ENCODE results near the gene UPK1B. TPM values are rescaled to one million over a fixed set of nuclear protein-coding genes. Genes with fewer than 3 reads are reported as not detected.

UPK1B gene
- total RNA-seq, 2 donors from 2014 or later, result 1.8 TPM; not detected in 1

DNA sequence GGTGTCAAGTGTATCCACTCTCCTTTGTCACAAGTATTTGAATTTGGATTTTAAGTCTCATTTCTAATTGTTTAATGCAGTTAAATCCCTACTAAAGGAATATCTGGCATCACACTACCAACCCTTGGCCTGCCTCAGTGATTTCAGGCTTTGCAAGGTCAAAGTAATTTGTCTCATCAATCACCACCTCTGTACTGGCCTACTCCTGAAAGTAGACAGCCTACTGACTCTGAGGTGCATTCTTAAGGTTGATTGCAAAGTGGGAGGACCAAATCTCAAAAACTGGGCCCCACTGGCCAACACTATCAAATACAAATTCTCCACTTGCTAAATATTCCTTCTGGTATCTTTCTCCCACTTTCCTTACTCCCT is 28.3 kb upstream of the UPK1B start:
- TF ChIP-seq, protein P1, sequence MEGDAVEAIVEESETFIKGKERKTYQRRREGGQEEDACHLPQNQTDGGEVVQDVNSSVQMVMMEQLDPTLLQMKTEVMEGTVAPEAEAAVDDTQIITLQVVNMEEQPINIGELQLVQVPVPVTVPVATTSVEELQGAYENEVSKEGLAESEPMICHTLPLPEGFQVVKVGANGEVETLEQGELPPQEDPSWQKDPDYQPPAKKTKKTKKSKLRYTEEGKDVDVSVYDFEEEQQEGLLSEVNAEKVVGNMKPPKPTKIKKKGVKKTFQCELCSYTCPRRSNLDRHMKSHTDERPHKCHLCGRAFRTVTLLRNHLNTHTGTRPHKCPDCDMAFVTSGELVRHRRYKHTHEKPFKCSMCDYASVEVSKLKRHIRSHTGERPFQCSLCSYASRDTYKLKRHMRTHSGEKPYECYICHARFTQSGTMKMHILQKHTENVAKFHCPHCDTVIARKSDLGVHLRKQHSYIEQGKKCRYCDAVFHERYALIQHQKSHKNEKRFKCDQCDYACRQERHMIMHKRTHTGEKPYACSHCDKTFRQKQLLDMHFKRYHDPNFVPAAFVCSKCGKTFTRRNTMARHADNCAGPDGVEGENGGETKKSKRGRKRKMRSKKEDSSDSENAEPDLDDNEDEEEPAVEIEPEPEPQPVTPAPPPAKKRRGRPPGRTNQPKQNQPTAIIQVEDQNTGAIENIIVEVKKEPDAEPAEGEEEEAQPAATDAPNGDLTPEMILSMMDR (IDR thresholded peaks at IDR 0.05), result no peak
- Histone ChIP-seq H3K4me3 (no peak overlapping the region), H3K27ac (no peak overlapping the region), H3K27me3 (replicated peaks; ENCODE audit: insufficient read depth) (no peaks in the 10 kb centered on the region), H3K4me1 (ENCODE audit: control insufficient read depth in 1 of 2, low read depth in 2 of 2) (no peaks in the 10 kb centered on the region), H3K36me3 (no peaks in the 10 kb centered on the region), H3K9me3 (no peaks in the 10 kb centered on the region)
- DNase-seq (ENCODE audit: low spot score), result no peak
- ATAC-seq (ENCODE audit: insufficient number of reproducible peaks, low FRiP score, low read depth), result no peak

DNA sequence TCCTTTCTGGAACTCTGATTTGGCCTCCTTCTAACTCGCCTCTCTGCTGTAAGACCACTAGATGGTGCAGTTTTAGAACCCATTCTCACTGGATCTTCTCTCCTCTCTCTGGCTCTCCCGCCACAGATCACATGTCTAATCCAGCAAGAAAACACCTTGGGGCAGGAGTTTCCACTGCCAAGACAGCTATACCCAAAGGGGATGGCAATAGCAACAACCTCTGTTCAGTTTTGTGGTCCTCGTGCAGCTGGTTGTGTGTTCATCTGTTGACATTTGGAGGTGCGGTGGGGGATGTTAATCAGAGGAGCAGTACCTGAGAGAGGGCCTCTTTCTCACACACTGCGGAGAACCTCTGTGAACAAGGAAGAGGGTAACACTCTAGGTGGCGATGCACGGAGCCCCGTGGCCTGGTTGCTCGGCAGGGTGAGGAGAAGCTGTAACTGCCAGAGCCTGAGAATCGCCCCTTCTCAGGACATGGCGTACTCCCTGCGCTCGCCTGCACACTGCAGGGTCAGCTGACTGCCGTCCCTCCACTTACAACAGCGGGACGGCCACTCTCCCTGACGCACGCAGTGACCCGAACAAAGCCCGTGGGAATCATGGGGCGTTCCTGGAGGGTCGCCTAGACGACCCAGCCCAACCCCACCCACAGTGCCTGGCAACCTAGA is 27.8 kb upstream of the UPK1B start, which contains the start of gene TEX55:
TEX55 (plus strand) TSS at position 666 of the 668 bp plus-strand sequence. CDS start 25 bp downstream, outside the sequence.
- Histone ChIP-seq H3K27ac (no peak within 1 kb of the TSS), H3K27me3 (replicated peaks; ENCODE audit: insufficient read depth) (no peaks in the 10 kb centered on the region), H3K4me1 (ENCODE audit: control insufficient read depth in 1 of 2, low read depth in 2 of 2) (no peaks in the 10 kb centered on the region), H3K9me3 (no peaks in the 10 kb centered on the region), H3K4me3 (no peak within 1 kb of the TSS), H3K36me3 (no peaks in the 10 kb centered on the region)
- ATAC-seq (ENCODE audit: insufficient number of reproducible peaks, low FRiP score, low read depth), result no peak
- DNase-seq (ENCODE audit: low spot score), result no peak
- TF ChIP-seq, protein P1 (IDR thresholded peaks at IDR 0.05), result peak; percentile 11

DNA sequence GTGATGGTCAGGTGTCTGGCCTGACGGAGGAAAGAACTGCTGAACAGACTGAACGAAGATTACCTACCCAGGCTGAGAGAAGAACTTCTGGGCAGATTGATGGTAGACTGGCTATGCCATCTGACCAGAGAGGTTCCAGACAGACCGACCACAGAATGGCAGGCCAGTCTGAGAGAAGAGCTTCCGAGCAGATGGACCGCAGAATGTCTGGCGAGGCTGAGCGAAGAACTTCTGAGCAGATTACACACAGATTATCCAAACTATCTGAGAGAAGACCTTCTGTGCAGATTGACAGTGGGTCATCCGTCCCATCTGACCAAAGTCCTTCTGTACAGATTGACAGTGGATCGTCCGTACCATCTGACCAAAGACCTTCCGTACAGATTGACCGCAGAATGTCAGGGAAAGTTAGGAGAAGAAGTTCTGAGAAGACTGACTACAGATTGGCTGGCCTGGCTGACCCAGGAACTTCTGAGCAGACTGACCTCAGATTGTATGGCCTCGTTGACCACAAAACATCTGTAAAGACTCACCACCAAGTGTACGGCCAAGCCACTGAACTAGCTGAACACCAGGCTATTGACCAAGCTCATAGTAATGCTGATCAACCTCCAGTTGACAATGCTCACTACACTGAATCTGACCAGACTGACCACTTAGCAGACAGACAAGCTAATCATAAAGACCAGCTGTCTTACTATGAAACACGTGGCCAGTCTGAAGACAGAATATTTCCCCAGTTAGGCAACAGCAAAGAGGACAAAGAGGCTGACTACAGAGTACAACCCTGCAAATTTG is 26.6 kb upstream of the UPK1B start:
- H3K4me3 ChIP-seq, result no peak overlapping the region
- no peaks in the 10 kb centered on the region for H3K9me3 ChIP-seq
- H3K36me3 ChIP-seq, result no peaks in the 10 kb centered on the region
- no peak overlapping the region for H3K27ac ChIP-seq
- TF ChIP-seq, protein P1 (IDR thresholded peaks at IDR 0.05), result no peak
- H3K27me3 ChIP-seq (replicated peaks; ENCODE audit: insufficient read depth), result no peaks in the 10 kb centered on the region
- ATAC-seq (ENCODE audit: insufficient number of reproducible peaks, low FRiP score, low read depth) (no peak), DNase-seq (ENCODE audit: low spot score) (no peak)
- no peaks in the 10 kb centered on the region for H3K4me1 ChIP-seq (ENCODE audit: control insufficient read depth in 1 of 2, low read depth in 2 of 2)

DNA sequence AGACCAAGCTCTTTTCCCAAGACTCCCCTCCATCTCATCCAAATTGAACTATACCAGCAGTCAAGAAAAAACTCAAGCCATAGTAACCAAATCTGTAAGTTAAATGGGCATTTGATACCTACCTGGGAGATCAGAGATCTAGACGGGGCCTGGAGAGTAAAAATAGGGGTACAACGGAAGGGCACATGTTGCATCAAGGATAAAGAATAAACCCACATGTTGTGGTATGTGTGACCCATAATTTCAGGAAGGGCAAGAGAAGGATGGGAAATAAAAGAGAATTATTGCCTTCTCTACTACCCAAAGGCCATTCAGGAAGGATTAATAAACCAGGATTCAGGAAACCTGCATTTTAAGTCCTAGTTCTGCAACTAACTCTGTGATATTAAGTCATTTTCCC is 25.9 kb upstream of the UPK1B start:
- Histone ChIP-seq H3K27me3 (replicated peaks; ENCODE audit: insufficient read depth) (no peaks in the 10 kb centered on the region), H3K27ac (no peak overlapping the region), H3K4me3 (no peak overlapping the region), H3K4me1 (ENCODE audit: control insufficient read depth in 1 of 2, low read depth in 2 of 2) (no peaks in the 10 kb centered on the region), H3K36me3 (no peaks in the 10 kb centered on the region), H3K9me3 (no peaks in the 10 kb centered on the region)
- ATAC-seq (ENCODE audit: insufficient number of reproducible peaks, low FRiP score, low read depth) (no peak), DNase-seq (ENCODE audit: low spot score) (no peak)
- TF ChIP-seq, protein P1 (IDR thresholded peaks at IDR 0.05), result no peak

DNA sequence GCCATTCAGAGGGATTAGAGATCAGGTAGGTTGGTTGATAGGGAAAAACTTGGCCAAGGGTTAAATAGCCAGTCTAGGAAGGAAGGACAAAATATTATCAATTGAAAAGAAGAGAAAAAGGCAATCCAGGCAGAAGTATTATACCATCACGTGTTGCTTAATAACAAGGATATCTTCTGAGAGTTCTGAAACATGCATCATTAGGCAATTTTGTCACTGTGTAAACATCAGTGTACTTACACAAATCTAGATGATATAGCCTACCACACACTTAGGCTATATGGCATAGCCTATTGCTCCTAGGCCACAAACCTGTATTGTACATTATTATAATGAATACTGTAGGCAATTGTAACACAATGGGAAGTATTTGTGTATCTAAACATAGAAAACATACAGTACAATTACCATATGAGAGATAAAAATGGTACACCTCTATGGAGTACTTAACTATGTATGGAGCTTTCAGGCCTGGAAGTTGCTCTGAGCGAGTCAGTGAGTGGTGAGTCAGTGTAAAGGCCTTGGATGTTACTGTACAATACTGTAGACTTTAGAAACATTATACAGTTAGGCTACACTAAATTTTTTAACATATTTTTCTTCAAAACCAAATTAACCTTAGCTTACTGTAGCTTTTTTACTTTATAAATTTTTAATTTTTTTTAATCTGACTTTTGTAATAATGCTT is 24.8 kb upstream of the UPK1B start:
- DNase-seq (ENCODE audit: low spot score), result no peak
- no peaks in the 10 kb centered on the region for H3K4me1 ChIP-seq (ENCODE audit: control insufficient read depth in 1 of 2, low read depth in 2 of 2)
- no peak for ATAC-seq (ENCODE audit: insufficient number of reproducible peaks, low FRiP score, low read depth)

More for the DNA sequence above, 24.8 kb upstream of the UPK1B start:
- peaks cover 3% of the 10 kb centered on the region for H3K9me3 ChIP-seq
- no peak overlapping the region for H3K27ac ChIP-seq
- H3K4me3 ChIP-seq, result no peak overlapping the region
- no peaks in the 10 kb centered on the region for H3K27me3 ChIP-seq (replicated peaks; ENCODE audit: insufficient read depth)
- H3K36me3 ChIP-seq, result no peaks in the 10 kb centered on the region
- TF ChIP-seq, protein P1 (IDR thresholded peaks at IDR 0.05), result no peak
